ENCODE measurements around the gene GPR17. TPM values are rescaled to one million over a fixed set of nuclear protein-coding genes. Genes with fewer than 3 reads are reported as not detected.
A peak's percentile ranks its signal among the peaks of the same experiment; 100 is the strongest.

The GPR17 gene
- total RNA-seq, 2 experiments from 2014 or later: not detected

DNA sequence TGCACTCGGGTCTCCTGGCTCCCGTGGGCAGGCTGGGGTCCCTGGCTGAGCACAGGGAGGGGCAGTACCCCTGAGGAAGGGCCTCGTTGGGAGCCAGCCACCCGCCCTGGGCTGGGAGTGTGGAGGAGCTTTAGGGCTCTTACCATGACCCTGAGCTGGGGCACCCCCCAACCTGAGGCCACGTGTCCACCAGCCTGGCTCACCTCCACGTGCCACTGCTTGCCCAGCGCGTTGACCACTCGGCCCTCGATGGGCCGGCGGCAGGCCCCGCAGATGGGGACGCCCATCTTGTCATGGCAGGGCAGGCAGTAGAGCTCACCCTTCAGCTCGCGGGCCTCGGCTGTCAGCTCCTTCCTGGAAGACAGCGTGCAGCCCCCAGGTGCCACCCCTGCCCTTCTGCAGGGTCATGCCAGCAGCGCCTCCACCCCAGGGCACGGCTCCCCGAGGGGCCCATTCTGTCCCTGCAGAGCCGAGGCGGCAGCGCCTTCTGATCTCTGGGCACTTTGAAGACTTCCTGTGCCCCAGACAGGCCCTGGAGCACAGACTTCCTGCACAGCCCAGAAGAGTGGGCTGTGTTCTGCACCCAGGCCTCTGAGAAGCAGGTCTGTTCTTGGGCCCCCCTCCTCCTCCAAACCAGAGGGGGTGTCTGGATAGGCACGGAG is 4.0 kb upstream of the GPR17 start:
- CTCF ChIA-PET: interaction anchor here (0.7 to 3.7 kb wide), 4 partner anchors 8 to 163 kb away, joined by 3 to 30 read pairs (median 14); no protein-coding TSS in a partner anchor
- Mint-ChIP-seq H3K27ac (peak overlapping the region; percentile 63), H3K36me3 (ENCODE audit: low read depth) (peaks cover 3% of the 10 kb centered on the region), H3K4me1 (ENCODE audit: low read depth) (peaks cover 47% of the 10 kb centered on the region), H3K4me3 (peak overlapping the region; percentile 65), H3K9me3 (no peaks in the 10 kb centered on the region), H3K27me3 (ENCODE audit: low read depth) (no peaks in the 10 kb centered on the region)
- intact Hi-C loops (cut with micrococcal nuclease): loop anchor here (2.0 to 10.0 kb wide), 5 partner anchors 51 to 560 kb away; partner anchors contain the start of genes SAP130 and WDR33
- DNase-seq: peak; percentile 67

DNA sequence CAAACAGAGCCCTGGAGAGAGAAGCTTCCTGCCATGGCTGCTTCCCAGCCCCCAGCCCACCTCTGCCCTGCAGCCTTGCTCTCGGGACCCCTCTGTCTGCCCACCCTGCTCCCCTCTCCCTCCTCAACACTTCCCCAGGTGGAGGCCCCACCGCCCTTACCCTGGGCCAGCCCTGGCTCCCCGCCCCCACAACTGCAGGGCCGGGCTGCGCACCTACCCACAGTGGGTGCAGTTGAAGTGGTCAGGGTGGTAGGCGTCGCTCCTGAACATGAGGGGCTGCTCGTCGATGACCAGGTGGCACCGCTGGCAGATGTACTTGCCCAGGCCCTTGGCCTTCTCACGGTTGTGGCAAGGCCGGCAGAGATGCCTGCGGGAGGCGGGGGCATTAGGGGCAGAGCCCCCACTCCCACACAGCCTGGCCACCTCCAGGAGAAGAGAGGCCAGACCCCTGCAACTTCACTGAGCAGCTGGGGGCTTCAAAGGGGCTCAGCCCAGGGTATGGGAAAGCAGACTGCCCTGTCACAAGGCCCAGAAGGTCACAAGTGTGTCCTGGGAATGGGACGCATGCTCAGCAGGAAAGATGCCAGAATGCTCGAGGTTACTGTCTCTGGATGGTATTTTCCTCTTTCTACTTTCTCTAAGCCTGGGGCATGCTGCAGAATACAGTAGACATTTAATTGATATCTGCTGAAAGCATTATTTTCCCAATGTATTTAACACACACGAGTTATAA is 3.1 kb upstream of the GPR17 start:
- Mint-ChIP-seq H3K4me3 (no peak overlapping the region), H3K27ac (no peak overlapping the region)
- CTCF ChIA-PET: no interaction called here

DNA sequence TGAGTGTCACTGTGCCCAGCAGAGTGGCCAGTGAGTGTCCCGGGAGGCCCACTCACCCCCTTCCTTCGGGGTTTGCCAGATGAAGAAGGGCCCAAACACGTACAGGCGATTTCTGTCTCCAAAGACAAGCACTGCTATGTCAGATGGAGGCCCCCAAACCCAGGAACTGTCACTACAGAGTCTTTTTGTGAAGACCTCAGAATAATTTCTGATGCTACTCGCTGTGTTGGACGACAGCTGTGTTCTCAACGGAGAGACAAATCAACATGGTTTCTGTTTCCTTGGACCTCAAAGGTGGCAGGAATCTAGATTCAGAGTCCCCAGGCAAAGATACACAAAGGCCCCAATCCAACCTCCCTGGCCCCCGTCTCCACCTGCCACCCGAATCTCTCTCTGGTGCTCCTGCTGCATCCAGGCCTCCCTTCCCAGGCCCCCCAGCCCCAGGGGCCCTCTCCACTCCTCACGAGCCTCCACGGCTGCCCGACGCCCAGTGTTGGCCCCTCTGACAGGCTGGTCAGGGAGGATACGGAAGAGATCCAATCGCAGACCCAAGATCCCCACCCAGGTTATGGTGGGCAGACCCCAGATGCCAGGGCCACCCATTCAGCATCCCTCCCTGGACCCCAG is 2.4 kb upstream of the GPR17 start:
- Mint-ChIP-seq H3K9me3 (no peaks in the 10 kb centered on the region), H3K4me1 (ENCODE audit: low read depth) (peaks cover 37% of the 10 kb centered on the region), H3K4me3 (no peak overlapping the region), H3K36me3 (ENCODE audit: low read depth) (peaks cover 3% of the 10 kb centered on the region), H3K27ac (no peak overlapping the region), H3K27me3 (ENCODE audit: low read depth) (no peaks in the 10 kb centered on the region)
- intact Hi-C loops (cut with micrococcal nuclease): loop anchor here (5.0 to 10.0 kb wide), 3 partner anchors 319 to 561 kb away; partner anchors contain the start of gene SAP130
- CTCF ChIA-PET: interaction anchor here (1.0 to 11.0 kb wide), 3 partner anchors 7 to 93 kb away, joined by 3 to 145 read pairs (median 5); no protein-coding TSS in a partner anchor
- no peak for DNase-seq

More for the DNA sequence above, 3.1 kb upstream of the GPR17 start:
- H3K36me3 Mint-ChIP-seq (ENCODE audit: low read depth): peaks cover 3% of the 10 kb centered on the region
- intact Hi-C loops (cut with micrococcal nuclease): loop anchor here (5.0 to 10.0 kb wide), 3 partner anchors 318 to 561 kb away; partner anchors contain the start of gene SAP130
- H3K4me1 Mint-ChIP-seq (ENCODE audit: low read depth): peaks cover 40% of the 10 kb centered on the region
- no peaks in the 10 kb centered on the region for H3K9me3 Mint-ChIP-seq
- no peak for DNase-seq
- no peaks in the 10 kb centered on the region for H3K27me3 Mint-ChIP-seq (ENCODE audit: low read depth)

DNA sequence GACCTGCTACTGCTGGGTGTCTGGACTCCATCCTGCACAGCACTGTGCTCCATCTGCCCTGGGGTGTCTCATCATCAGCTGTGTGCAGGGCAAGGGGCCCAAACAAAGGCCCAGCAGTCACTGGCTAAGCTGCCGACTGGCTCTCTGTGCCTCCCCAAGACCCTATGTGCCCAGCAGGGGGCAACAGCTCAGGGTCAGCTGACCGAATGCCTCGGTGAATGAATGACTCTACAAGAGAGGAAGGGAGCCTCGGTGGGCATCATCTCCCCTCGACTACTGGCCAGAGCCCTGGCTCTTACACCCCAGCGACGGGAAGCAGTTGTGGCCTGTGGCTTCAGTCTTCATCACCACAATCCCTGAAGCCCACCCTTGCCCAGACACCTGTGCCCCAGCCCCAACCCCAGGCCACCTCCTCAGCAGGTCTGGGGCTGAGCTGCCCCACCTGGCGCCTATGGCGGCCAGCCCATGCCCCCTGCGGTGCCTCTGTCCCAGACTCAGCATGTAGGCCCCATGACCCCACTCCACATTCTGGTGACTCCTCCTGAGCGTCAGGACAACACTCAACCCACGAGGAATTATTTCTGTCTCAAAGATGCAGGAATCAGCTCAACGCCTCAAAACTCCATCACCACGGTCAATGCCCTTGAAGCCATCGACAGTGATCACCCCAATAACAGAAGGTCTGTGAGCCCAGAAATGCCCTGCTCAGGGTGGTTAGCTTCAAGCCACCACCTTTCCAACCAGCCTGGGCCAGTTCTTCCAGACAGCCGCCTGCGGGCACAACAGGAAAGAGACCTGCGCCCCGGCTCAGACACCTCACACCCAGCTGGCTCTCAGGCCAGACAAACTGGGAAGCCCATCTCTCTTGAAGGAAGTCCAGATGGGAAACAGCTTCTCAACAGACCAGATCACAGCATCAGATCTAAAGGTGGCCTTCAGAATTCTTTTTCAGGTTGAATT is 1.6 kb upstream of the GPR17 start:
- no peak overlapping the region for H3K4me3 Mint-ChIP-seq
- no peak overlapping the region for H3K27ac Mint-ChIP-seq
- intact Hi-C loops (cut with micrococcal nuclease): loop anchor here (5.0 to 10.0 kb wide), 3 partner anchors 320 to 562 kb away; partner anchors contain the start of gene SAP130
- no peaks in the 10 kb centered on the region for H3K27me3 Mint-ChIP-seq (ENCODE audit: low read depth)
- CTCF ChIA-PET: interaction anchor here (0.8 to 11.0 kb wide), 5 partner anchors 8 to 94 kb away, joined by 3 to 145 read pairs (median 3); partner anchors contain the start of gene LIMS2
- DNase-seq: no peak
- no peaks in the 10 kb centered on the region for H3K36me3 Mint-ChIP-seq (ENCODE audit: low read depth)
- peaks cover 31% of the 10 kb centered on the region for H3K4me1 Mint-ChIP-seq (ENCODE audit: low read depth)
- no peaks in the 10 kb centered on the region for H3K9me3 Mint-ChIP-seq

DNA sequence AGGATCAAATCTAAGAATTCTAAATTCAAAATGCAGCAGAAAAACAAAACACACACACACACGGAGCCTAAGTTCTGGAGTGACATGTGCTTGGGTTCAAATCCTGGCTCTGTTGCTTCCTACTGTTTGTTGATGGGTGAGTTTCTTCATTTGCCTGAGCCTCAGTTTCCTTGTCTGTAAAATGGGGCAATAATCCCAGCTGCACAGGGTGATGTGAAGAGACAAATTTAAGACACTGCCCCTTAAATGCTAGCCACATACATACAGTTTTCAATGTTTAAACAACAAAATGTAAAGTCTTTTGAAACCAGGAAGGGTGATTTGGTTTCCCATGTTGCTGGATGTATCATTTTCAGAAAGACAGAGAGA is 943 bp upstream of the GPR17 start:
- Mint-ChIP-seq H3K27ac (no peak overlapping the region), H3K4me1 (ENCODE audit: low read depth) (peaks cover 28% of the 10 kb centered on the region), H3K9me3 (no peaks in the 10 kb centered on the region), H3K4me3 (no peak overlapping the region), H3K36me3 (ENCODE audit: low read depth) (no peaks in the 10 kb centered on the region), H3K27me3 (ENCODE audit: low read depth) (no peaks in the 10 kb centered on the region)
- CTCF ChIA-PET: interaction anchor here (1.7 to 11.0 kb wide), 3 partner anchors 9 to 52 kb away, joined by 3 to 145 read pairs (median 5); partner anchors contain the start of gene LIMS2
- no peak for DNase-seq
- intact Hi-C loops (cut with micrococcal nuclease): loop anchor here (10.0 kb wide), 1 partner anchor 320 kb away; no protein-coding TSS in a partner anchor

DNA sequence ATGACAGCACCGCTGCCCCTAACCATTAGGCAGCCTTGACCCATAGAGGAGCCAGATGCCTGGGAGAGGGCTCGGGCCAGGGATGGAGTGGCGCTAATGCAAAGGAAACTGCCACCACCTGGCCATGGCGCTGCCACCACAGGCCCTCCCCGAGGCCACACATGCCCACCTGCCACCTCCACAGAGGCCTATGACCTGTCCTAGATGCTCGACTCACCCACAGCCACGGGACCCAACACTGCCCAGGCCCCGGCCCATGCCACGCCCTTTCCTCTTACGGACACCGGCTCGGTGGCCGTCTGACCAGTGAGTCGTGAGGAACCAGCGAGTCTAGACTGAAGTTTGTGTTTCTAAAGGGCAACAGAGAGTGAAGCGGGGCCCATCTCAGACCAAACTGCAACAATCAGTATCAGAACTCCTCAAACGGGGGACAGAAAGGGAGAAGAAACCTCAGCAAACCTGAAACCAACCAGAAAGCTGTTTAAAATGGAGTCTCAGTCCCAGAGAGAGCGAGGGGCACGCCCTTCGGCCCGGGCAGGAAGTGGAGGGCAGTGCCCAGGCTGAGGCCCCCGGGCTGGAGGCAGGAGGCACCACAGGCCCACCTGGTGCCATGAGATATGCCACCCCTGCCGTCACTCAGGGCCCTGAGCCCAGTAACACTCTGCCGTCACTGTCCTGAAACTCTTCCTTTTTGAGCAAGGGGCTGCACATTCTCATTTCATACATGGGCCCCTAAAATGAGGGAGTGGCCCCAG is 711 bp downstream of the GPR17 start:
- no peak overlapping the region for H3K27ac Mint-ChIP-seq
- no peaks in the 10 kb centered on the region for H3K9me3 Mint-ChIP-seq
- H3K4me3 Mint-ChIP-seq: no peak overlapping the region
- H3K36me3 Mint-ChIP-seq (ENCODE audit: low read depth): no peaks in the 10 kb centered on the region
- CTCF ChIA-PET: interaction anchor here (11.0 kb wide), 1 partner anchor 54 kb away, joined by 145 read pairs; no protein-coding TSS in a partner anchor
- no peaks in the 10 kb centered on the region for H3K27me3 Mint-ChIP-seq (ENCODE audit: low read depth)
- intact Hi-C loops (cut with micrococcal nuclease): loop anchor here (10.0 kb wide), 1 partner anchor 322 kb away; no protein-coding TSS in a partner anchor
- peaks cover 17% of the 10 kb centered on the region for H3K4me1 Mint-ChIP-seq (ENCODE audit: low read depth)
- no peak for DNase-seq

DNA sequence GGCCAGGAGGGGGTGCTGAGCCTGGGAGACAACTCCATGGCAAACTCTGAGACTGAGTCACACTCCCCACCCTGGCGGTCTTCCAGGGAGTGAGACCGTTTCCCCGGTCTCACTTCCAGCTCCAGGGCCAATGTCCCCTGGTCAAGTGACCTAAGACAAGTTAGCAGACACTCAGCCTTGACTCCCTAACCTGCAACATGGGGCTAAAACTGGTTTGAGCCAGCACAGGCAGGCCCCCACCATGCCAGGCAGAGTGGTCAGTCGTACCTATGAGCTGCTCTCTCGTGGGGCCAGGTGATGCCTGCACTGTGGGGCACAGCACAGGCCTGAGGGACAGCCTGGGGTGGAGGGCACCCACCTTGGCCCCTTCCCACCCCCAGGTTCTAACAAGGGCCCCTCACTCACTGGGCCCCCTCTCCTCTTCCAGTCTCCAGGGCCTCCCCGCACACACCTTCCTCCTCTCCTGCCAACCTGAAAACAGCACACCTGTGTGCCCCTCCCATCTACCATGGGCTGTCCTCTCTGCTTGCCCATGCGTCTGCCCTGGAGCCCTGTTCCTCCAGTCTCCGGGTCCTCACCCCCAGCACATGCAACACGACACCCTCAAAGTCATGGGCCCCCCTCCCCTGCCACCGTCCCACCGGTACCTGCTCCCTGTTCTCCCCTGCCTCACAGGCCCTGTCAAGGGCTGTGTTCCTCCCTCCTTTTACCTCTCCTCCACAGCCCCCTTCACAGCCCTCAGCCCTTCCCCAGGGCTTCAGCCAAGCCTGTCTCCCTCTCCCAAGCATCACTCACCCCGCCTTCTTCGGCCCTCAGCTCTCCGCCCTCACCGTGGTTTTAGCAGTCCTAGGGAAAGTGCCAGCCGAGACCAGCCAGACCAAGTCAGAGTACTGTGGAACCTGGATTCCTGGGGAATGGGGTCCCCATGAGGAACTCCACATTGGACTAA is 1.6 kb downstream of the GPR17 start:
- H3K27ac Mint-ChIP-seq: no peak overlapping the region
- CTCF ChIA-PET: interaction anchor here (11.0 kb wide), 1 partner anchor 54 kb away, joined by 145 read pairs; no protein-coding TSS in a partner anchor
- peaks cover 17% of the 10 kb centered on the region for H3K4me1 Mint-ChIP-seq (ENCODE audit: low read depth)
- H3K4me3 Mint-ChIP-seq: no peak overlapping the region
- H3K9me3 Mint-ChIP-seq: no peaks in the 10 kb centered on the region
- H3K36me3 Mint-ChIP-seq (ENCODE audit: low read depth): no peaks in the 10 kb centered on the region
- intact Hi-C loops (cut with micrococcal nuclease): loop anchor here (2.0 to 10.0 kb wide), 2 partner anchors 163 to 323 kb away; partner anchors contain the start of gene WDR33
- no peak for DNase-seq
- no peaks in the 10 kb centered on the region for H3K27me3 Mint-ChIP-seq (ENCODE audit: low read depth)

DNA sequence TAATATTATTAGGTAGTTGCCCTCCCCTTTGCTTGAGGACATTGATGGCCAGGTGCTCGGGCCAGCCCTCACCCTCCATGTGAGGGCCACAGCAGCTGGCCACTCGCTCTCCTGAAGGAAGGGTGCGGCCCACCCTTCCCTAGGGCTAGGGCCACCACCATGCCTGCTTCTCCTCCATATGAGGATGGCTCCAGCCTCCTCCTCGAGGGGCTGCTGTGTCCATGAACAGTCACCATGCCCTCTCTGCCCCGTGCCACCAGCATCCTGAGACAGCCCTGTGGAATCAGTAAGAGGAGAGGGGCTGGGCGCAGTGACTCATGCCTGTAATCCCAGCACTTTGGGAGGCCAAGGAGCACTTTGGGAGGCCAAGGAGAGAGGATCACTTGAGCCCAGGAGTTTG is 2.4 kb downstream of the GPR17 start:
- intact Hi-C loops (cut with micrococcal nuclease): loop anchor here (2.0 to 10.0 kb wide), 2 partner anchors 162 to 324 kb away; partner anchors contain the start of gene WDR33

DNA sequence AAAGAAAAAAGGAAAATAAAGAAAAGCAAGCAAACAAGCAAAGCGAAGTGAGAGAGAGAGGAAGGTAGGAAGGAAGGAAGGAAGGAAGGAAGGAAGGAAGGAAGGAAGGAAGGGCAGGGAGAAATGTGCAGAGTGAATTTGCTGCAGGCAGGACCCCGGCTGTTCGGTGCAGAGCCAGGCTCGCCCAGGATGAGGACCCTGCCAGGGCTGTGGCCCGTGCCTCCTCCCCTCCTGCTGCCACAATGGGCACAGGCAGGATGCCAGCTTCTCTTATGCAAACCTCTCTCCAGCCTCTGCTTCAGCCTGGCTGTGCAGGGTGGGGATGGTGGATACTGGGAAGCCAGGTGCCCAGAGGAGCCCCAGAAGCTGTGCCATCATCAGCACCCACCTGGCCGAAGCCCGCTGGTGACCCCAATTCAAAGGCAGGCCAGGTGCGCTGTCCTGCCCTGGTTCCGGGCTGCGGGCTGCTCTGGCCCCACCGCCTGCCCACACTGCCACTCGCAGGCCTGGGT is 3.2 kb downstream of the GPR17 start:
- DNase-seq: no peak
- Mint-ChIP-seq H3K4me3 (no peak overlapping the region), H3K27me3 (ENCODE audit: low read depth) (no peaks in the 10 kb centered on the region), H3K9me3 (no peaks in the 10 kb centered on the region), H3K36me3 (ENCODE audit: low read depth) (no peaks in the 10 kb centered on the region), H3K27ac (no peak overlapping the region), H3K4me1 (ENCODE audit: low read depth) (peaks cover 13% of the 10 kb centered on the region)
- intact Hi-C loops (cut with micrococcal nuclease): loop anchor here (1.0 to 10.0 kb wide), 4 partner anchors 58 to 452 kb away; partner anchors contain the start of gene WDR33
- CTCF ChIA-PET: interaction anchor here (0.5 to 11.0 kb wide), 7 partner anchors 9 to 443 kb away, joined by 3 to 145 read pairs (median 4); no protein-coding TSS in a partner anchor

More for the DNA sequence above, 2.4 kb downstream of the GPR17 start:
- no peak for DNase-seq
- Mint-ChIP-seq H3K4me3 (no peak overlapping the region), H3K27ac (no peak overlapping the region), H3K4me1 (ENCODE audit: low read depth) (peaks cover 16% of the 10 kb centered on the region), H3K9me3 (no peaks in the 10 kb centered on the region), H3K36me3 (ENCODE audit: low read depth) (no peaks in the 10 kb centered on the region), H3K27me3 (ENCODE audit: low read depth) (no peaks in the 10 kb centered on the region)
- CTCF ChIA-PET: interaction anchor here (11.0 kb wide), 1 partner anchor 55 kb away, joined by 145 read pairs; no protein-coding TSS in a partner anchor
